Subcutaneous adipose tissue (tissue), 4 donors: Measurements from ENCODE around the gene SAMD4A. TPM values are rescaled to one million over a fixed set of nuclear protein-coding genes. Genes with fewer than 3 reads are reported as not detected.

ENCODE experiments used
- CTCF ChIP-seq: fragments of 450-650 bp; IDR thresholded peaks from one replicate; pipeline ENCODE4 v1.5.1; 2016; ENCODE audit warnings: low read depth, mild to moderate bottlenecking, control low read depth, antibody characterized with exemption, moderate library complexity
- total RNA-seq, 4 donors: library from RNA; depleted of rRNA; stranded (reverse); fragments of >200 nt; gene quantifications; one replicate each; pipeline ENCODE4 v1.1.0, GENCODE V29; 2016

The SAMD4A gene
- total RNA-seq, 4 donors from 2014 or later, result 30.0 to 65.9 (median 39.7) TPM

GRCh38 chr14:54535126-54535525 is 31.8 kb upstream of the SAMD4A start:
- TF ChIP-seq CTCF, result no peak

GRCh38 chr14:54535646-54536045 is 31.3 kb upstream of the SAMD4A start:
- TF ChIP-seq CTCF, result no peak

GRCh38 chr14:54537651-54538050 is 29.3 kb upstream of the SAMD4A start:
- no peak for TF ChIP-seq CTCF

GRCh38 chr14:54538055-54538454 is 28.9 kb upstream of the SAMD4A start:
- no peak for TF ChIP-seq CTCF

GRCh38 chr14:54547583-54547982 is 19.3 kb upstream of the SAMD4A start:
- no peak for TF ChIP-seq CTCF

- no peak for TF ChIP-seq CTCF
These were observed 18.4 kb upstream of the SAMD4A start for GRCh38 chr14:54548491-54548890.

GRCh38 chr14:54549862-54550261 is 17.1 kb upstream of the SAMD4A start:
- no peak for TF ChIP-seq CTCF
